GM21717 (cell line): ENCODE measurements around the gene PIF1.
"Not testable (repeated sequence)": the region's sequence is repeated elsewhere in the genome, so short reads cannot be mapped to it uniquely, and the experiment has no call there.

Source experiments
- ATAC-seq: cut with Tn5 transposase; IDR thresholded peaks from one replicate; pipeline ENCODE4 v1.9.1; 2021; ENCODE audit warnings: mild to moderate bottlenecking, moderate library complexity; ENCODE audit not compliant: unreplicated experiment

PIF1 gene

DNA sequence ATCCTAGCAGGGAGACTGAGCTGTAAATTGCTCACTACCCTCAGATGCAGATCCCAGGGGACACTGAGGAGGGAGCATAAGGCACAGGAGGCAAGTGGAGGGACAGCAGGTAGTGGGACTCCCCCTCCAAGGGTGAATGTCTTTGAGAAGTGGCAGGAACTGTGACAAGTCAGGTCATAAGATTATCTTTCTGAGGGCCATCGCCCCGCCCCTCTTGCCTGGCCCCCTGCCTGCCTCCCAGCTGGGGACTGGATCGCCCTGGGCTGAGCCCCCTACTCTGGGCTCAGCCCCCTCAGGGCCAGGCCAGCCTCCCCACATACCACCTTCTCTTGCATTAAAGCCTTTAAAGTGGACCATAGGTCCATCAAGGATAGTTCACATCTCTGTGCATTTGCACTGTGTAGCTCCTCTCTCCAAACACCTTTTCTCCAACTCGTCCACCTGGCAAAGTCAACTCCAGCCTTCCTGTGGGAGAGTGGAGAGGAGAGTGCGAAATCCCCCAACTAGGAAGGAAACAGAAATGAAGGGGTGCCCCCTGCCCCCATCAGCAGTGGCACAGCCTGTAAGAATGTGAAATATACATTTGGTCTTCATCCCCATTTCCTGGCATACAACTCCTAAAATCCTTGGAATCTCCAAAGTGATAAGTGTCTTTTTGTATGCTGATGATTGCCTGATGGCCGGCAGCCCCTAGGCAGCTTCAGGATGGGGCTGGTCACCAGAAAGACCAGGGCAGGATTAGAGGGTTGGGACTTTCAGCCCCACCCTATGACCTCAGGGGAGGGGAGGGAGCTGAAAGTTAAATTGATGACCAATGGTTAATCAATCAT lies 14.7 kb downstream of the PIF1 start:
- ATAC-seq: no peak

DNA sequence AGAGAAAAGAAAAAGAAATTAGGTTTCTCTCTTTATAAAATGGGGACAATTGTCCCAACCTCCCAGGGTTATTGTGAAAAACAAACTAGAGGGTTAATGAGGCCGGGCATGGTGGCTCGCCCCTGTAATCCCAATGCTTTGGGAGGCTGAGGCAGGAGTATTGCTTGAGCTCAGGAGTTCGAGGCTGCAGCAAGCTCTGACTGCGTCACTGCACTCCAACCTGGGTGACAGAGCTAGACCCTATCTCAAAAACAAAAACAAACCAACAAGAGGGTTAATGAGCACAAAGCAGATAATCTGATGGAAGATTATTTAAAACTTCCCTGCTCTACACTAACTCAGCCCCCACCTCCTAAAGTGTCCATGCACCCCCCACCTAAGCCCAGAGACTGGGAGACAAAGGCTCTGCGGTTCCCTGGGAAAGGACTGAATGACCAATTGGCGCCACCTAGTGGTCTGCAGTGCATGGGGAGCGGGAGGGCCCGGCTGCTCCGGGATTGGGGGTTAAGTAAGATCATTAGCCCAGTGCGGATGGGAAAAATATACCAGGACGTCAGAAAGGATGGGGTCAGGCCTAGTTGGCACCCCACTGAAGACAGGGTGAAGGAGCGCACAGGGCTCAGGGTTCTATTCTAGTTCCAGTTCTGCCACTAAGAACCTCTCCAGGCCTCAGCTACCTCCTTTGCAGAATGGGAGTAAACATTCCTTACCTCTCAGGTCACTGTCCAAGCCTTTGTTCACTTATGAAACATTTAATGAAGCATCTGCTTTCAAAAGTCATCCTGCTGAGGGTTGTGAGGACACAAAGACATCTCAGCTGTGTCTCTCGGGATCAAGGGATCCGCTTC lies 15.6 kb downstream of the PIF1 start:
- no peak for ATAC-seq

DNA sequence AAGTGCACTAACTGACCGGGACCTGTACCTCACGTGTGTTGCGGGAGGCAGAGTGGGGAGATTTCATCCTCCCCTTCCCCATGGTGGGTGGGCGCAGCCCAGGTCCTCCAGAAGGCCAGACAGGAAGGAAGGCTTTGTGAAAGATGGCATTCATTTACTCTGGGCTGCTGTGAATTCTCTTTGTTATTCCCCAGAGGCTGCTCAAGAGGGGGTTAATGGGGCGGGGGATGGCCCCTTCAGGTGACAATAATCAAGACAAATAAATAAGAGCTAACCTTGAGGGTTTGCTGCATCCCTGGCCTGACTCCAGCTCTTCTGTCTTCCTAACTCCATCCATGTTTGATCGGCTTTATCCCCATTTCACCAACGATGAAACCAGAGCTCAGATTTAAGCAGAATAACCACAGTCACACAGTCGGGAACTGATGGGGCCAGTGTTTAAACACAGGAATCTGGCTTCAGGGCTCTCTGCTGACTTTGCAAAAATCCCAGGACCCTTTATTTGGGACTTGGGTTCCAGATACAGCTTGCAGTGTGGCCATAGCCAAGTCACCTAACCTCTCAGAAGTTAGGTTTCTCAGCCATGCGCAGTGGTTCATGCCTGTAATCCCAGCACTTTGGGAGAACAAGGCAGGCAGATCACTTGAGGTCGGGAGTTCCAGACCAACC lies 16.5 kb downstream of the PIF1 start:
- ATAC-seq: no peak

DNA sequence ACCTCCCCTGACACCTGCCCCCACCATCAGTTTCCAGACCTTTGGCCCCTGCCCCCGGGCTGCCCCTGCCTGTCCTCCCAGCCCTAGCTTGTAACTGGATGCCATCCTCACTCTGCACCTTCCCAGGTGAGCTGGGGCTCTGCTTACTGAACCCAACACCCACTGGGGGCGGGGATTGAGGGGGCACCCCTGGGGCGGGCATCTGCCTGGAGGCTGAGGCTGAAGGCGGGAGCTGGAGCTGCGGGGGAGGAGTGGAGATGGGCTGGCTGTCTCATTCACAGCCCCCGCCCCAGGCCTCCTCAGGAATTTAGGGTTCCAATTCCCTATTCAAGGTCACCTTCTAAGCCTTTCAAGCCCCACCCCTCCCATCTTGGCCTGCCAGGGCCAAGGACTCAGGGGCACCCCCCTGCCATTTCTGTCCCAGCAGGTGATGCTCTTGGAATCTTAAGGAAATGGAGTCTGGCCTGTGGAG lies 17.7 kb downstream of the PIF1 start:
- ATAC-seq: no peak

DNA sequence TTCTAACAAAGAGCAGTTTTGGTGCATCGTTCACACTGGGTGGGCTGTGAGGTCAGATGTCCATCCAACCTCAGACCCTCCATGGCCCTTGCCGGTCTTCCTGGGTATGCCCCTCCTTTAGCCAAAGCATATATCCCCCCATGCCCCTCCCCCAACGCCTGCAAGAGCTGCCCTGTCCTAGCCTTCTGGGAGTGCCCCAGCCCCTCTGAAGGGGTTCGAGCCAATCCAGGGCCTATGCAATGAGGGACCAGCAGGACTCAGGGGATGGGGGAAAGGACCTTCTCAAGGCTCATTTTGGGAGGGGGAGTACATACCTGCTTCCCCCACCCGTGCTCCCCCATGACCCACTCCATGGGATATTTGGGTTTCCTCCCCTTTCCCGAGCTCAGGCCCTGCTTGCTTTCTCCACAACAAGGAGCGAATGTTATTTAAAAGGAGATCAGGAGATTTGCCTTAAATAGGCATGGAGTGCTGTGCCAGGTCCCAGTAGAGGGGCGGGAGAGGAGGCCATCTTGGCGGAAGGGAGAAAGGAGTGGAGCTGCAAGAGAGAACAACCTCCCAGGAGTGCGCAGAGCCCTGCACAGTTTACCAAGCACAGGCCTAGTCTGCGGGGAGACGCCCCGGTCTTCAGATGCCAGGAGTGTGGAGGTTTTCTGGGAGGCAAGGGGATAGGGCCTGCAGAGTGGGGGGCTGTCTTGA lies 18.2 kb downstream of the PIF1 start:
- no peak for ATAC-seq

DNA sequence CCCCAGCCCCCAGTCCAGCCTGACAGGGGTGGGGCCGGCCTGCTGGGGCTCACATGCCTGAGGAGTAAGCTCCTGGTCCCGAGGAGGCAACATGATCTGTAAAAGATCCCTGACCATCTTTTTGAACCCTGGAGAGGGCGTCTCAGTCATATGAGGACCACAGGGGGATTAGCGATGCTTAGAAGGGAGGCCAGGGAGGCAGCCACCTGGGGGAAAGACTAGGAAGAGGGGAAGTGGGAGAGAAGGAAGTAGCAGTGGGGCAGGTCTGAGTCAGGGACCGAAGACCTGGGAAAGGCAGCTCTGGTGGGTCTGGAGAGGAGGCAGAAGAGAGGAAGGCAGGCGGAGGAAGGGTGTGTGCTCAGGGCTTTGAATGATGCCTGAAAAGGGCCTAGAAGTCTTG lies 18.9 kb downstream of the PIF1 start:
- ATAC-seq: no peak

DNA sequence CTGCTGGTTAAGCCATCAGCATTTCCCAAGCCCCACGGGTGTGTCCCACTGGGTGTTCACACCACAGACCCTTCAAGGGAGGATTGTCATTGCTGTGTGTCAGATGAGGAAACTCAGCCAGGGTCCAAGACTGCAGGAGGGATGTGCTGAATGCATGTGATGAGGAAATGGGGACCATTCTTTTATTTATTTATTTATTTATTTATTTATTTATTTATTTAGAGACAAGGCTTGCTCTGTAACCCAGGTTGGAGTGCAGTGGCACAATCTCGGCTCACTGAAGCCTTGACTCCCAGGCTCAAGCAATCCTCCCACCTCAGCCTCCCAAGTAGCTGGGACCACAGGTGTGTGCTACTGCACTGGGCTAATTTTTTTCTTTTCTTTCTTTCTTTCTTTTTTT lies 20.8 kb downstream of the PIF1 start:
- ATAC-seq: no peak

DNA sequence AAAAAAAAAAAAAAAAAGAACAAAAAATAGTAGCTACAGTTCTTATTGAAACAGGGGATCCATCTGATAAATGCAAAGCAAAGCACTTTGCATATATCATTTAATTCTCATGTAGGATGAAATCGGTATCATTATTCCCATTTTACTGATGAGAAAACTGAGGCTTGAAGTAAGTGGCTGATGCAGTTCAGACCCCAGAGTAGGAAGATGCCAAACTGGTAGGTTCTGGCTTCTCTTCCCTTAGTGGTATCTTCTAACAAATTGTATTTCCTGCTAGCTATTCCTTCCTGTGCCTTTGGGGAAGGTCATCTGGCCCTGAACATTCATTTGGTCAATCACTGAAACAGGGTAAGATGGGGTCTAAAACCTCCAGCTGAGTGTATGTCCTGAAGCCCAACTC lies 21.9 kb downstream of the PIF1 start:
- no peak for ATAC-seq

DNA sequence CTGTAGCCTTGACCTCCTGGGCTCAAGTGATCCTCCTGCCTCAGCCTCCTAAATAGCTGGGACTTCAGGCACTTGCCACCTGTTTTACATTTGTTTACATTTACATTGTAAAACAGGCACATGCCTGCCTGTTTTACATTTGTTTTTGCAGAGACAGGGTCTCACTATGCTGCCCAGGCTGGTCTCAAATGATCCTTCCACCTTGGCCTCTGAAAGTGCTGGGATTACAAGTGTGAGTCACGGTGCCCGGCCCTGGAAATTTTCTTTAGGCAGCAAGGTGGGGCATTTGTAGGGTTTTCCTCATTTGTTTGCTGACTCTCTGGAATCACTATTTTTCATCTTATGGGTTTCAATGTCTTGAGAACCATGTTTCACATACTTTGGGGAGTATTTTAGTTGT lies 25.0 kb downstream of the PIF1 start:
- ATAC-seq: no peak

DNA sequence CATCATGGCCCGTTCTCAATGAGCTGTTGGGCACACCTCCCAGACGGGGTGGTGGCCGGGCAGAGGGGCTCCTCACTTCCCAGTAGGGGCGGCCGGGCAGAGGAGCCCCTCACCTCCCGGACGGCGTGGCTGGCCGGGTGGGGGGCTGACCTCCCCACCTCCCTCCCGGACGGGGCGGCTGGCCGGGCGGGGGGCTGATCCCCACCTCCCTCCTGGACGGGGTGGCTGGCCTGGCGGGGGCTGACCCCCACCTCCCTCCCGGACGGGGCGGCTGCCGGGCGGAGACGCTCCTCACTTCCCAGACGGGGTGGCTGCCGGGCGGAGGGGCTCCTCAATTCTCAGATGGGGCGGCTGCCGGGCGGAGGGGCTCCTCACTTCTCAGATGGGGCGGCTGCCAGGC lies 26.5 kb downstream of the PIF1 start:
- not testable (repeated sequence) for ATAC-seq

DNA sequence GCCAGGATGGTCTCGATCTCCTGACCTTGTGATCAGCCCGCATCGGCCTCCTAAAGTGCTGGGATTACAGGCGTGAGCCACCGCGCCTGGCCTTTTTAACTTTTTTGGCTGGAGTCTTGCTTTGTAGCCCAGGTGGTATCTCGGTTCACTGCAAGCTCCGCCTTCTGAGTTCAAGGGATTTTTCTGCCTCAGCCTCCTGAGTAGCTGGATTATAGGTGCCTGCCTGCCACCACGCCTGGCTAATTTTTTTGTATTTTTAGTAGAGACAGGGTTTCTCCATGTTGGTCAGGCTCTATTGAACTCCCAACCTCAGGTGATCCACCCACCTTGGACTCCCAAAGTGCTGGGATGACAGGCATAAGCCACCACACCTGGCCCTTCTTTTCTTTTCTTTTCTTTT lies 29.5 kb downstream of the PIF1 start:
- not testable (repeated sequence) for ATAC-seq

DNA sequence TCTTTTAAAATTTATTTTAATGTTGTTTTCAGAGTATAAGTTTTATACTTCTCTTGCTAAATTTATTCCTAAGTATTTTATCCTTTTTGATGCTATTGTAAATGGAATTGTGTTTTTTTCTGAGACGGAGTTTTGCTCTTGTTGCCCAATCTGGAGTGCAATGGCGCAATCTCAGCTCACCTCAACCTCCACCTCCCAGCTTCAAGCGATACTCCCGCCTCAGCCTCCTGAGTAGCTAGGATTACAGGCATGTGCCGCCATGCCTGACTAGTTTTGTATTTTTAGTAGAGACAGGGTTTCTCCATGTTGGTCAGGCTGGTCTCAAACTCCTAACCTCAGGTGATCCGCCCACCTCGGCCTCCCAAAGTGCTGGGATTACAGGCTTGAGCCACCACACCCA lies 30.1 kb downstream of the PIF1 start:
- ATAC-seq: not testable (repeated sequence)

DNA sequence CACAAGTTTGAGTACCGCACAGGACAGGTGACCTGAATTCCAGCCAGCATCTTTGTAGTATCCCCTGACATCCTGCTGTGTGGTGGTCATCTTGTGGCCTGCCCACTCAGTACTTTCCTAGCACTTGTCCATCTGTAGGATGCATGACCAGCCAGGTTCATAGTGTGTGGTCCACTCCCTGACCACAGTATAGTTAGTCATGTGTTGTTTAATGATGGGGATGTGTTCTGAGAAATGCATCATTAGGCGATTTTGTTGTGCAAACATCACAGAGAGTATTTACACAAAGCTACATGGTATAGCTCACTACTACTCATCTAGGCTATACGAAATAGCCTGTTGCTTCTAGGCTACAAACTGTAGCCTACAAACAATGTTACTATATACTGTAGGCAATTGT lies 33.2 kb downstream of the PIF1 start:
- no peak for ATAC-seq

DNA sequence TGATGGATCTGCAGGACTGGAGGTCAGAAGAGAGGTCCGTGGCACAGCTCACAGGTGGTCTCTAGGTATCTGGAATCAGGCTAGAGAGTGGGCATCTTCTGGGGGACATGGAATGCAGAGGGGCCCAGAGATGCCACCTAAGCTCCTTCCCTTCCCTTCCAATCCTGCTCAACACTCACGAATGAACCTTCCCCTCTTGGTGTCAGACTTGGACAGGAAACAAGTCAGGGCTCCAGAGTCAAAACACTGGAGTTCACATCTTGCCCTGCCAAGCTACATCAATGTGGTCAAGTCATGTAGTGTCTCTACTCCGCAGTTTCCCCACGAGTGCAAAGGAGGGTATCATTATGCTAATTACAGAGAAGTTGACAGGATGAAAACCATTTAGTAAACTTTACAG lies 34.0 kb downstream of the PIF1 start:
- ATAC-seq: no peak

DNA sequence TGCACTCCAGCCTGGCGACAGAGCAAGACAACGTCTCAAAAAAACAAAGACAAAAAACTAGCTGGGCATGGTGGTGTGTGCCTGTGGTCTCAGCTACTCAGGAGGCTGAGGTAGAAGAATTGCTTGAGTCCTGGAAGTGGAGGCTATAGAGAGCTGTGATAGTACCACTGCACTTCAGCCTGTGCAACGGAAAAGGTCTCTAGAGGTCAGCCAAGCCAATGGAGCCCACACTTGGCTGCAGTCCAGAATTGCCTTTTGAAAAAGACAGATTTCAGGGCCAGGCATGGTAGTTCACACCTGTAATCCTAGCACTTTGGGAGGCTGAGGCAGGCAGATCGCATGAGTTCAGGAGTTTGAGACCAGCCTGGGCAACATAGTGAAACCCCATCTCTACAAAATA lies 41.7 kb downstream of the PIF1 start:
- no peak for ATAC-seq

DNA sequence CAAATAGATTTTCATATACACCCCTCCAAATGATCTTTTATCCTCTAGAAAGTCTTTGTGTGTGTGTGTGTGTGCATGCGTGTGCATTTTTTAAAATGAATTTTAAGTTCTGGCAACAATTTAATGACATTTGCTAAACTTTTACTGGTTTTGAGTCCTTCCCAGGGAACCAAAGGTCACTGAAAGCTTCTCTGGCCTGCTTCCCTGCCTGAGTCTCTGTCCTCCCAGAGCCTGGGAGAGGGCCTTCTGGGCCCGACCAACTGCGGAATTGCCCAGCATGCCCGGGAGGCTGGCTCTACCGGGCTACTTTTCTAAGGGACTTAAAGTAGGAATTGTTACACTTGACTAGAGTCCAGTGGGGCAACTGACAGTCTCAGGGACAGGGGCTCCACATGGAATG lies 42.7 kb downstream of the PIF1 start:
- ATAC-seq: no peak

DNA sequence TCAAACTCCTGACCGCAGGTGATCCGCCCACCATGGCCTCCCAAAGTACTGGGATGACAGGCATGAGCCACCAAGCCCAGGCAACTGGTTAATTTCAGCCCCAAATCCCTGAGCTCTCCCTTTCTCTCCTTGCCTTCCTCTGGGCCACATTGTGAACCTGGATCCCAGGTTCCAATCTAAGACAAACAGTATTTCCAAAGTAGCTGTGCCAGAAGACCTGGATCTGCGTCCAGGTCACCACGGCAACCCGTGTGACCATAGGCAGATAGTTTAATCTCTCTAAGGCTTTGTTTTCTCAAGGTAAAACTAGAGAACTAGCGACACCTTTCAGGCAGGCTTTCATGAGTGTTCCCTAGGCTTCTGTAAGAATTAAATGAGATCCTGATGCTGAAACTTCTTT lies 44.1 kb downstream of the PIF1 start:
- no peak for ATAC-seq

DNA sequence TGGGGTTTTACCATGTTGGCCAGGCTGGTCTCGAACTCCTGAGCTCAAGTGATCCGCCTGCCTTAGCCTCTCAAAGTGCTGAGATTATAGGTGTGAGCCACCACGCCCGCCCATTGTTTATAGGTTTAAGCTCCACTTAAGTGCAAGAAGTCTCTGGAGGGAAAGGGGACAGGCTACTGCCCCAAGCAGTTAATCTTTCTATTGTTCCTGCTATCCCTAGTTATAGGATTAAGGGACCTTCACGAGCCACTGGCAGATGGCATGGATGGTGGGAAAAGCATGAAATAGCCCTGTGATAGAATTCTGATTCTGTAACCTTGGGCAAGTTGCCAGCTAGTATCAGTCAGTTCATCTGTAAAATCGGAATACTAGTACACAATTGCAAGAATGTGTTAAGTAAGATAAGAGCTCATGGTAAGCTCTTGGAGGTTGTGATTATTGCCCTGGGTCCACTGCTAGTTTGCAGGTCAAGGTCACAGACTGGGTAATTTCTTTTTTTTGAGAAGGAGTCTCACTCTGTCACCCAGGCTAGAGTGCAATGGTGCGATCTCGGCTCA lies 44.8 kb downstream of the PIF1 start:
- ATAC-seq: no peak

DNA sequence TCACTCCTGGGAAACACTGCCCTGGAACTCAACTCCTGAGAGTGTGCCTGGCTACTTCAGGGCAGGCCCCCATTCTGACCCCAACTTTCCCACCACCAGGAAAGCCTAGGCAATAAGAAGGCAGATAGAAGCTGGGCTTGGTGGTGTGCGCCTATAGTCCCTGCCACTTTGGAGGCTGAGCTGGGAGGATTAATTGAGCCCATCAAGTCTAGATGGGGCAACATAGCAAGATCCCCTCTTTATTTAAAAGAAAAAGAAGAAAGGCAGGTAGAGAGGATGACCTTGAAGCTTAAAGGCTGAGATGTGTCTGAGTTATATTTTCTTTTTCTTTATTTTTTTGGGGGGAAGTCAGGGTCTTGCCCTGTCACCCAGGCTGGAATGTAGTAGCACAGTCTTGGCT lies 45.8 kb downstream of the PIF1 start:
- no peak for ATAC-seq

DNA sequence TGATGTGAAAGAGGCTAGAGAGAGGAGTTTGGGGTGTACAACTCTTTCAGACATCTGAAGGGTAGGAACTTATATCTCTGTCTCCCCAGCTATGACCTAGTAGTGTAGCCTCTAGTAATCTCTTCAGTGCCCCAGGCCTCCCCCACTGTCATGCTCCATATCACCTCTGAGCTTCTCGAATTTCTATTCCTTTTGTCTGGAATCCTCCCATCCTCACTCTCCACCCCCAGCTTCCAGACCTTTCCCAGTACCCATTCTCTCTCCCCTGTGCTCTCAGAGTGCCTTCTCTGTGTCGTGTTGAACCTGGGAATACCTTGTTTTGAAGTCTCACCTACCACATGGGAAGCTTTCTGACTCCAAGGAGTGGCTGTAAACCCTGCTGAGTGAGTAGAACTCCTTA lies 46.4 kb downstream of the PIF1 start:
- ATAC-seq: no peak

DNA sequence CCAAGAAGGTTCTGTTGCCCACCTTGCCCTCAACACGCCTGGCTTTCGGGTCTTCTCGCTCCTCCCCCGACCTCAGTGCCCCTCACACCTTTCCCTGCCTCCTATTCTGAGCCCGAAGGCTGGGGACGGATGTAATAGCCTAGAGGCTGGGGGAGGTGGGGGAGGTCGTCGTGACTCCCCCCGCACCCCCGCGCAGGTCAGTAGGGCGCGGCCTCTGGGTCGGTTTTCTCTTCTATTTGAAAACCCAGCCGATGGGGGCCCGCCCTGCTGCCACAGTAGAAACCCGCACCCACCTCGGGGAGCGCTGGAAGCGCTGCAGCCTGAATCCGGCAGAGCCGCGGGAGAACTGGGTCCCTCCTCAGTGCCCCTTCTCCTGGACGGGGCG lies 49.1 kb downstream of the PIF1 start:
- no peak for ATAC-seq
